ENCODE measurements around the gene RAD23A.

DNA sequence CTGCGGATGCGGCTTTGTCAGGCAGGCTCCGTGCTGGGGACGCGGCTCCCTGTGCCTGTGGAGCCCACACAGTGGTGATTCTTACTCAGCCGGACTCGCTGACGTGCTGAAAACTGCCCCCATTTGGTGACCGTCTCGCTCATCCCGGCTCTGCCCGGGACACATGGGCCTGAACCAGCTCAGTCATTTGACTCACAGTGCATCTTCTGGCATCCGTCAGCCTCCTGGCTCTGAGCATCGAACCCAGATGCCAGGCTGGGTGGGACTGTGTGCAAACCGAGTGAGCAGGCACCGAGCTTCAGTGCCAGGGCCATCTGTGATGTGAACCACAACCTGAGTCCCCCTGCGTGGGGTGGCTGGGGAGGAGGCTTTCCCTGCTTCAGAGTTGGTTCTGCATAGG lies 49.2 kb upstream of the RAD23A start:
- no peak for TF ChIP-seq POLR2A (IDR thresholded peaks at IDR 0.05)
- no peak for TF ChIP-seq CTCF (IDR thresholded peaks at IDR 0.05)
- TF ChIP-seq EP300 (IDR thresholded peaks at IDR 0.05) = no peak
- TF ChIP-seq POLR2AphosphoS5 (IDR thresholded peaks at IDR 0.05) = no peak
